GM12801 (cell line): Measurements from ENCODE around the gene LIMCH1.

Experiments
- CTCF ChIP-seq: IDR thresholded peaks from one replicate; pipeline ENCODE4 v1.5.1; 2011; ENCODE audit warnings: control low read depth; ENCODE audit not compliant: insufficient read length; ENCODE audit errors: extremely low read depth

LIMCH1 gene

GRCh38 chr4:41686893-41687292, 148.9 kb downstream of the LIMCH1 start:
- no peak for TF ChIP-seq CTCF

GRCh38 chr4:41687971-41688370, 150.0 kb downstream of the LIMCH1 start:
- no peak for TF ChIP-seq CTCF

- TF ChIP-seq CTCF: no peak
These were observed 154.9 kb downstream of the LIMCH1 start for GRCh38 chr4:41692717-41693345.

GRCh38 chr4:41693629-41694028, 155.7 kb downstream of the LIMCH1 start:
- no peak for TF ChIP-seq CTCF

GRCh38 chr4:41696131-41696530, 158.2 kb downstream of the LIMCH1 start:
- TF ChIP-seq CTCF: no peak

- TF ChIP-seq CTCF: no peak
These were observed 158.8 kb downstream of the LIMCH1 start for GRCh38 chr4:41696763-41697162.

- TF ChIP-seq CTCF: no peak
These were observed 164.0 kb downstream of the LIMCH1 start for GRCh38 chr4:41701983-41702382.
